ENCODE results near the gene SLC39A7. TPM values are rescaled to one million over a fixed set of nuclear protein-coding genes. Genes with fewer than 3 reads are reported as not detected.
A peak's percentile ranks its signal among the peaks of the same experiment; 100 is the strongest.

The SLC39A7 gene
- total and polyA plus RNA-seq, 2 of the 13 experiments (the other 11 are each of a cell fraction or from before 2014, with no cell fraction given), result 142 to 229 TPM

GRCh38 chr6:33247977-33248642, 47.4 kb downstream of the SLC39A7 start (continued):
- TF ChIP-seq MATR3 (CRISPR knock-in tag; IDR thresholded peaks at IDR 0.05) (no peak), HNF4A (CRISPR knock-in tag; IDR thresholded peaks at IDR 0.05) (no peak), PHB2 (IDR thresholded peaks at IDR 0.05; ENCODE audit: partially characterized antibody) (no peak), ZNF784 (CRISPR knock-in tag; IDR thresholded peaks at IDR 0.05; ENCODE audit: borderline replicate concordance) (peak; percentile 76; the same call in 1 of the 2 replicates), KMT2B (CRISPR knock-in tag; IDR thresholded peaks at IDR 0.05) (no peak), ZNF33B (CRISPR knock-in tag; IDR thresholded peaks at IDR 0.05) (no peak), PTBP1 (IDR thresholded peaks at IDR 0.05; ENCODE audit: low read depth, low read length, poor library complexity, severe bottlenecking) (no peak), AKAP8 (CRISPR knock-in tag; IDR thresholded peaks at IDR 0.05) (no peak), ZNF556 (CRISPR knock-in tag; IDR thresholded peaks at IDR 0.05; ENCODE audit: borderline replicate concordance) (no peak), ZNF124 (CRISPR knock-in tag; IDR thresholded peaks at IDR 0.05) (peak; percentile 48; the same call in 1 of the 2 replicates), ZNF230 (CRISPR knock-in tag; IDR thresholded peaks at IDR 0.05) (no peak), ZNF629 (CRISPR knock-in tag; conservative IDR thresholded peaks at IDR 0.05) (no peak), POGZ (CRISPR knock-in tag; IDR thresholded peaks at IDR 0.05) (no peak), ZFP82 (CRISPR knock-in tag; IDR thresholded peaks at IDR 0.05; ENCODE audit: borderline replicate concordance) (no peak), ZNF367 (CRISPR knock-in tag; IDR thresholded peaks at IDR 0.05; ENCODE audit: borderline replicate concordance) (no peak), ZNF749 (CRISPR knock-in tag; IDR thresholded peaks at IDR 0.05; ENCODE audit: borderline replicate concordance) (no peak), ZNF501 (CRISPR knock-in tag; IDR thresholded peaks at IDR 0.05) (no peak), ZBED4 (CRISPR knock-in tag; IDR thresholded peaks at IDR 0.05; ENCODE audit: borderline replicate concordance) (0 out of 2 replicates have a peak, but pooled peaks have one; percentile 20), ZNF678 (CRISPR knock-in tag; IDR thresholded peaks at IDR 0.05) (no peak), NFYB (CRISPR knock-in tag; IDR thresholded peaks at IDR 0.05) (no peak)
- TF ChIP-seq, protein P1, sequence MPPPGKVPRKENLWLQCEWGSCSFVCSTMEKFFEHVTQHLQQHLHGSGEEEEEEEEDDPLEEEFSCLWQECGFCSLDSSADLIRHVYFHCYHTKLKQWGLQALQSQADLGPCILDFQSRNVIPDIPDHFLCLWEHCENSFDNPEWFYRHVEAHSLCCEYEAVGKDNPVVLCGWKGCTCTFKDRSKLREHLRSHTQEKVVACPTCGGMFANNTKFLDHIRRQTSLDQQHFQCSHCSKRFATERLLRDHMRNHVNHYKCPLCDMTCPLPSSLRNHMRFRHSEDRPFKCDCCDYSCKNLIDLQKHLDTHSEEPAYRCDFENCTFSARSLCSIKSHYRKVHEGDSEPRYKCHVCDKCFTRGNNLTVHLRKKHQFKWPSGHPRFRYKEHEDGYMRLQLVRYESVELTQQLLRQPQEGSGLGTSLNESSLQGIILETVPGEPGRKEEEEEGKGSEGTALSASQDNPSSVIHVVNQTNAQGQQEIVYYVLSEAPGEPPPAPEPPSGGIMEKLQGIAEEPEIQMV (CRISPR knock-in tag; IDR thresholded peaks at IDR 0.05; ENCODE audit: low read depth), result no peak
- TF ChIP-seq, protein P2, sequence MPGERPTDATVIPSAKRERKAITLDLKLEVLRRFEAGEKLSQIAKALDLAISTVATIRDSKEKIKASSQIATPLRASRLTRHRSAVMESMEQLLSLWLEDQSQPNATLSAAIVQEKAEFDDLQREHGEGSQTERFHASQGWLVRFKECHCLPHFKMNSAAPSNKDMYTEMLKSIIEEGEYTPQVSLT (CRISPR knock-in tag; IDR thresholded peaks at IDR 0.05; ENCODE audit: borderline replicate concordance, low read depth), result no peak
- TF ChIP-seq, protein P3, sequence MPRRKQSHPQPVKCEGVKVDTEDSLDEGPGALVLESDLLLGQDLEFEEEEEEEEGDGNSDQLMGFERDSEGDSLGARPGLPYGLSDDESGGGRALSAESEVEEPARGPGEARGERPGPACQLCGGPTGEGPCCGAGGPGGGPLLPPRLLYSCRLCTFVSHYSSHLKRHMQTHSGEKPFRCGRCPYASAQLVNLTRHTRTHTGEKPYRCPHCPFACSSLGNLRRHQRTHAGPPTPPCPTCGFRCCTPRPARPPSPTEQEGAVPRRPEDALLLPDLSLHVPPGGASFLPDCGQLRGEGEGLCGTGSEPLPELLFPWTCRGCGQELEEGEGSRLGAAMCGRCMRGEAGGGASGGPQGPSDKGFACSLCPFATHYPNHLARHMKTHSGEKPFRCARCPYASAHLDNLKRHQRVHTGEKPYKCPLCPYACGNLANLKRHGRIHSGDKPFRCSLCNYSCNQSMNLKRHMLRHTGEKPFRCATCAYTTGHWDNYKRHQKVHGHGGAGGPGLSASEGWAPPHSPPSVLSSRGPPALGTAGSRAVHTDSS (CRISPR knock-in tag; conservative IDR thresholded peaks at IDR 0.05), result 0 out of 2 replicates have a peak, but pooled peaks have one; percentile 41
